ENCODE results near the gene BPNT1. TPM values are rescaled to one million over a fixed set of nuclear protein-coding genes. Genes with fewer than 3 reads are reported as not detected.
A peak's percentile ranks its signal among the peaks of the same experiment; 100 is the strongest.

Gene BPNT1
- total and polyA plus RNA-seq, 2 donors (not counting 1 experiment from before 2014, with no cell fraction given), result 18.3 to 24.4 TPM

DNA sequence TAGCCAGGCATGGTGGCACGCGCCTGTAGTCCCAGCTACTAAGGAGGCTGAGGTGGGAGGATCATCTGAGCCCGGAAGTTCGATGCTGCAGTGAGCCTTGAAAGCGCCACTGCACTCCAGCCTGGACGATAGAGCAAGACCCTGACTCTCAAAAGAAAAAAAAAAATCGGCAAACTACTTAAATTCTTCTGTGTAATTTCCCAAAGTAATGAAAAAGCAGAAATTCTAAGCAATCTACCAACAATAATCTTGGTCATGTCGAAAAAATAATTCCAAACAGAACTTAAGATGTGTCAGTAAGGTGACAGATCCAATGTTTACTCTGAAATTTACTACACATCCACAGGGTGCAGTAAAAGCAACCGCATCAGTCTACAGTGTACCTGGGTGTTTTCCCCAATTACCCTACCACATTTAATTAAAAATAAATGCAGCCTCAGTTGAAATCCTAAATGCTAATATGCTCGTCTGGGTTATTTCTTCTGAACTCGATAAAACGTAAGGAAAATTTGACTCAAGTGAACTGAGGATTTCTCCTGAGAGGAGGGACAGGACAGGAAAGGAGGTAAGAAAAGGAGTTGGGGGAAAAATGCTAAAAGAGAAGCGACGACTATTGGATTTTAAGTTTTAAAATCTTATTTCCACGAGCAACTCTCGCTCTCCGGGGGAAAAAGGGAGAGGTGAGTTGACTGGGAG lies 44.1 kb downstream of the BPNT1 start:
- H3K4me1 Mint-ChIP-seq, result peaks cover 27% of the 10 kb centered on the region
- Histone ChIP-seq H3K36me3 (replicated peaks in 1 of 2; ENCODE audit: control extremely low read depth in 1 of 2, control insufficient read depth in 1 of 2, extremely low read depth in 1 of 2, insufficient read depth in 2 of 2, low read length in 1 of 2) (peaks cover 0 to 3% of the 10 kb centered on the region in 2 experiments), H3K4me3 (ENCODE audit: control extremely low read depth in 1 of 5, extremely low read depth in 1 of 5, insufficient read depth in 1 of 5, low read depth in 2 of 5, low read length in 4 of 5) (peak overlapping the region; percentile 71 to 97 (median 94)), H3K27ac (ENCODE audit: low read length in 2 of 2) (peak overlapping the region; percentile 64 to 83), H2AFZ (ENCODE audit: insufficient read depth, low read depth, low read length, poor library complexity, severe bottlenecking) (peak overlapping the region; percentile 95), H3K9ac (ENCODE audit: low read length) (peak overlapping the region; percentile 92), H3K4me1 (ENCODE audit: control insufficient read depth in 2 of 2, insufficient read depth in 2 of 2, low read length in 2 of 2) (peaks cover 9 to 16% of the 10 kb centered on the region in 2 donors), H4K20me1 (ENCODE audit: control insufficient read depth, insufficient read depth, low read length, poor library complexity, severe bottlenecking) (no peaks in the 10 kb centered on the region), H3K79me2 (ENCODE audit: control insufficient read depth, insufficient read depth, low read length) (peaks cover 53% of the 10 kb centered on the region), H3K27me3 (replicated peaks in 1 of 4; ENCODE audit: control extremely low read depth in 1 of 4, control insufficient read depth in 3 of 4, insufficient read depth in 4 of 4, low read length in 3 of 4) (no peaks in the 10 kb centered on the region), H3K9me3 (ENCODE audit: control extremely low read depth in 1 of 3, control insufficient read depth in 2 of 3, insufficient read depth in 1 of 3, low read length in 2 of 3) (no peaks in the 10 kb centered on the region), H3K4me2 (replicated peaks; ENCODE audit: low read depth, low read length, poor library complexity, severe bottlenecking) (peak overlapping the region; percentile 79)
- peak overlapping the region; percentile 90 for H3K4me3 Mint-ChIP-seq
- WGBS (ENCODE audit: insufficient coverage), result 63% methylated on average over 5 of the region's 17 CpGs
- TF ChIP-seq, protein P1, sequence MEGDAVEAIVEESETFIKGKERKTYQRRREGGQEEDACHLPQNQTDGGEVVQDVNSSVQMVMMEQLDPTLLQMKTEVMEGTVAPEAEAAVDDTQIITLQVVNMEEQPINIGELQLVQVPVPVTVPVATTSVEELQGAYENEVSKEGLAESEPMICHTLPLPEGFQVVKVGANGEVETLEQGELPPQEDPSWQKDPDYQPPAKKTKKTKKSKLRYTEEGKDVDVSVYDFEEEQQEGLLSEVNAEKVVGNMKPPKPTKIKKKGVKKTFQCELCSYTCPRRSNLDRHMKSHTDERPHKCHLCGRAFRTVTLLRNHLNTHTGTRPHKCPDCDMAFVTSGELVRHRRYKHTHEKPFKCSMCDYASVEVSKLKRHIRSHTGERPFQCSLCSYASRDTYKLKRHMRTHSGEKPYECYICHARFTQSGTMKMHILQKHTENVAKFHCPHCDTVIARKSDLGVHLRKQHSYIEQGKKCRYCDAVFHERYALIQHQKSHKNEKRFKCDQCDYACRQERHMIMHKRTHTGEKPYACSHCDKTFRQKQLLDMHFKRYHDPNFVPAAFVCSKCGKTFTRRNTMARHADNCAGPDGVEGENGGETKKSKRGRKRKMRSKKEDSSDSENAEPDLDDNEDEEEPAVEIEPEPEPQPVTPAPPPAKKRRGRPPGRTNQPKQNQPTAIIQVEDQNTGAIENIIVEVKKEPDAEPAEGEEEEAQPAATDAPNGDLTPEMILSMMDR (IDR thresholded peaks at IDR 0.05), result no peak
- TF ChIP-seq EZH2 (IDR thresholded peaks at IDR 0.05; ENCODE audit: borderline replicate concordance, insufficient read depth, low read depth, low read length, poor library complexity, severe bottlenecking), result no peak
- peak overlapping the region; percentile 90 for H3K27ac Mint-ChIP-seq
- ChIA-PET CTCF (interaction anchor here (0.7 to 1.0 kb wide), 4 partner anchors 45 to 64 kb away, joined by 3 to 5 read pairs (median 3); partner anchors contain the start of gene IARS2), POLR2A (no interaction called here)
- H3K9me3 Mint-ChIP-seq (ENCODE audit: insufficient read depth), result no peaks in the 10 kb centered on the region
- H3K27me3 Mint-ChIP-seq, result no peaks in the 10 kb centered on the region
- ATAC-seq (ENCODE audit: low read depth) (no peak), DNase-seq (peak; percentile 20)
- intact Hi-C loops (cut with micrococcal nuclease), result loop anchor here (1.0 to 5.0 kb wide), 5 partner anchors 44 to 873 kb away; partner anchors contain the start of genes BPNT1, IARS2, LYPLAL1 and RAB3GAP2
